Kidney (tissue), 14 donors: ENCODE measurements around the gene DSG4. TPM values are rescaled to one million over a fixed set of nuclear protein-coding genes. Genes with fewer than 3 reads are reported as not detected.

ENCODE experiments used
- DNase-seq, 5 donors: peaks; one replicate each; pipeline ENCODE4 v3.0.0-alpha.2; 2013 to 2020
- FAIRE-seq: peaks from 2 replicates; lab custom pipeline; 2012; peaks lifted over from hg19 to GRCh38; lab: Jason Lieb, UNC
- H3K27ac ChIP-seq, 2 donors: one replicate each; pipeline ENCODE4 v1.7.0; 2013; ENCODE audit warnings: low read depth in 2 of 2, low read length in 2 of 2, inconsistent platforms in 1 of 2
- H3K27me3 ChIP-seq: one replicate; pipeline ENCODE4 v1.7.1; 2013; ENCODE audit warnings: low read length, inconsistent platforms; ENCODE audit not compliant: control insufficient read depth, insufficient read depth
- H3K36me3 ChIP-seq, 3 donors: one replicate each; pipeline versions ENCODE4 v1.7.0 to v1.7.1; 2013; ENCODE audit warnings: low read length in 3 of 3, control low read depth in 1 of 3, inconsistent platforms in 1 of 3; ENCODE audit not compliant: insufficient read depth in 3 of 3, control insufficient read depth in 2 of 3
- H3K4me1 ChIP-seq, 3 donors: one replicate each; pipeline versions ENCODE4 v1.7.0 to v1.7.1; 2013; ENCODE audit warnings: low read length in 3 of 3, inconsistent platforms in 1 of 3, low read depth in 1 of 3; ENCODE audit not compliant: control insufficient read depth in 2 of 3, insufficient read depth in 2 of 3
- H3K4me3 ChIP-seq, 3 donors: one replicate each; pipeline versions ENCODE4 v1.7.0 to v1.8.1; 2013; ENCODE audit warnings: low read length in 3 of 3, control low read depth in 1 of 3, inconsistent platforms in 1 of 3
- H3K9ac ChIP-seq, 3 donors: one replicate each; pipeline versions ENCODE4 v1.7.0 to v1.7.1; 2013; ENCODE audit warnings: low read length in 3 of 3, control low read depth in 1 of 3, inconsistent platforms in 1 of 3
- H3K9me3 ChIP-seq, 3 donors: one replicate each; pipeline versions ENCODE4 v1.7.0 to v1.7.1; 2013; ENCODE audit warnings: low read length in 3 of 3, control low read depth in 1 of 3, inconsistent platforms in 1 of 3; ENCODE audit not compliant: control insufficient read depth in 2 of 3, insufficient read depth in 1 of 3
- CTCF ChIP-seq: IDR thresholded peaks from 3 replicates; pipeline ENCODE4 v1.5.1; 2012; ENCODE audit warnings: mild to moderate bottlenecking, moderate library complexity, borderline replicate concordance; ENCODE audit not compliant: insufficient read depth; ENCODE audit errors: extremely low read depth
- intact Hi-C: fragments of 100-400 bp; cut with DNase I; formaldehyde crosslinking; loops from one replicate; pipeline ENCODE4 v1.11.1; 2022
- polyA plus RNA-seq: library from polyadenylated mRNA; stranded (reverse); fragments of 350-450 nt; fragmentation: Illumina TruSeq; extraction: RNeasy Lipid Tissue Mini Kit (QIAGEN cat#74804); gene quantifications from one replicate; pipeline ENCODE4 v1.2.3, GENCODE V29; 2014; ENCODE audit warnings: low read depth, low replicate concordance; ENCODE audit not compliant: insufficient read depth
- total RNA-seq: library from RNA; stranded (reverse); fragmentation: NEBNext Ultra II Directional; extraction: Animal tissue kit (Norgen Biotek cat#: 25700); gene quantifications from one replicate; pipeline ENCODE4 v1.2.1, GENCODE V29; 2021
- donor health status: control.
- donor health status: control.
- donor health status: control.
- donor health status: control.
- donor health status: control.
- donor health status: DM: yes; HTN: yes; CAD: no.
- donor health status: Normal renal cell carcinoma (clear cell type).

Gene DSG4
- total and polyA plus RNA-seq, 2 donors from 2014 or later: not detected

GRCh38 chr18:31430072-31430471 lies 53.5 kb downstream of the DSG4 start:
- intact Hi-C loops: no loop called here
- H3K27me3 ChIP-seq: no peaks in the 10 kb centered on the region
- H3K4me1 ChIP-seq: no peaks in the 10 kb centered on the region
- FAIRE-seq: no peak
- H3K27ac ChIP-seq: no peak overlapping the region
- no peak overlapping the region for H3K4me3 ChIP-seq
- no peaks in the 10 kb centered on the region for H3K36me3 ChIP-seq
- H3K9ac ChIP-seq: no peak overlapping the region
- no peak for DNase-seq
- peaks cover 0 to 5% (median 0%) of the 10 kb centered on the region in 3 donors for H3K9me3 ChIP-seq
- no peak for TF ChIP-seq CTCF

GRCh38 chr18:31430554-31430953 lies 54.0 kb downstream of the DSG4 start:
- intact Hi-C loops: no loop called here
- Histone ChIP-seq H3K4me1 (no peaks in the 10 kb centered on the region), H3K9ac (no peak overlapping the region), H3K4me3 (no peak overlapping the region), H3K27me3 (no peaks in the 10 kb centered on the region), H3K27ac (no peak overlapping the region), H3K36me3 (no peaks in the 10 kb centered on the region), H3K9me3 (peaks cover 0 to 5% (median 0%) of the 10 kb centered on the region in 3 donors)
- no peak for TF ChIP-seq CTCF
- no peak for DNase-seq
- FAIRE-seq: no peak

- Histone ChIP-seq H3K4me1 (no peaks in the 10 kb centered on the region), H3K9me3 (peaks cover 0 to 5% (median 0%) of the 10 kb centered on the region in 3 donors), H3K36me3 (no peaks in the 10 kb centered on the region), H3K9ac (no peak overlapping the region), H3K27me3 (no peaks in the 10 kb centered on the region), H3K27ac (no peak overlapping the region), H3K4me3 (no peak overlapping the region)
- intact Hi-C loops: no loop called here
- no peak for TF ChIP-seq CTCF
- FAIRE-seq (no peak), DNase-seq (no peak)
Measured at GRCh38 chr18:31432316-31432715, 55.7 kb downstream of the DSG4 start.

GRCh38 chr18:31436825-31437224 lies 60.2 kb downstream of the DSG4 start:
- Histone ChIP-seq H3K4me1 (no peaks in the 10 kb centered on the region), H3K36me3 (no peaks in the 10 kb centered on the region), H3K9me3 (peaks cover 0 to 5% (median 0%) of the 10 kb centered on the region in 3 donors), H3K9ac (no peak overlapping the region), H3K27me3 (no peaks in the 10 kb centered on the region), H3K27ac (no peak overlapping the region), H3K4me3 (no peak overlapping the region)
- TF ChIP-seq CTCF: no peak
- DNase-seq (no peak), FAIRE-seq (no peak)
- intact Hi-C loops: no loop called here
